ENCODE measurements around the gene ZHX3. TPM values are rescaled to one million over a fixed set of nuclear protein-coding genes. Genes with fewer than 3 reads are reported as not detected.

Gene ZHX3
- total and polyA plus RNA-seq, 2 donors (not counting 1 experiment from before 2014, with no cell fraction given): 4.3 to 22.2 TPM

DNA sequence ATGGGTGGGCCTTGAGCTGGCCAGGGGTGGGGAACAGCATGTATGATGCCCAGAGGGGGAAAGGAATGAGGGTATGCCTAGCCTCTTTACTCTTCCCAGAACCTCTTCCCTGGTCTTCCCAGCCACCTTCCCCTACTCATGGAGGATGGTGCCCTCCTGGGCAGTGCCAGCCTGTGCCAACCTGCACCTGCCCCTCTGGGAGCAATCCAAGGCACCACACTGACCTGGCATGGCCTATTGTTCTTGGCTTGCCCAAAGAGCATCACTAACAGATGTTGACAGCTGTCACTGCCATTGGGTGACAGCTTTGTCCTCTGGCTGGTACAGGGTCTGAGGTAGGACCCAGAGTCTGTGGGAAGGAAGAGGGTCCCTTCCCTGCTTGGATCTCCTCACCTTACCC, 36.0 kb upstream of the ZHX3 start:
- DNase-seq (no peak), ATAC-seq (ENCODE audit: low read depth) (no peak)
- Histone ChIP-seq H3K27me3 (replicated peaks in 1 of 4; ENCODE audit: control extremely low read depth in 1 of 4, control insufficient read depth in 3 of 4, insufficient read depth in 4 of 4, low read length in 3 of 4) (no peaks in the 10 kb centered on the region), H3K9me3 (ENCODE audit: control extremely low read depth in 1 of 3, control insufficient read depth in 2 of 3, insufficient read depth in 1 of 3, low read length in 2 of 3) (no peaks in the 10 kb centered on the region), H3K79me2 (ENCODE audit: control insufficient read depth, insufficient read depth, low read length) (no peaks in the 10 kb centered on the region), H3K4me2 (replicated peaks; ENCODE audit: low read depth, low read length, poor library complexity, severe bottlenecking) (no peak overlapping the region), H4K20me1 (ENCODE audit: control insufficient read depth, insufficient read depth, low read length, poor library complexity, severe bottlenecking) (no peaks in the 10 kb centered on the region), H3K27ac (ENCODE audit: low read length in 2 of 2) (no peak overlapping the region), H3K36me3 (replicated peaks in 1 of 2; ENCODE audit: control extremely low read depth in 1 of 2, control insufficient read depth in 1 of 2, extremely low read depth in 1 of 2, insufficient read depth in 2 of 2, low read length in 1 of 2) (no peaks in the 10 kb centered on the region), H3K4me1 (ENCODE audit: control insufficient read depth in 2 of 2, insufficient read depth in 2 of 2, low read length in 2 of 2) (no peaks in the 10 kb centered on the region), H3K9ac (ENCODE audit: low read length) (no peak overlapping the region), H2AFZ (ENCODE audit: insufficient read depth, low read depth, low read length, poor library complexity, severe bottlenecking) (no peak overlapping the region), H3K4me3 (ENCODE audit: control extremely low read depth in 1 of 5, extremely low read depth in 1 of 5, insufficient read depth in 1 of 5, low read depth in 2 of 5, low read length in 4 of 5) (no peak overlapping the region)
- Mint-ChIP-seq H3K9me3 (ENCODE audit: insufficient read depth) (no peaks in the 10 kb centered on the region), H3K4me1 (no peaks in the 10 kb centered on the region), H3K27ac (no peak overlapping the region), H3K4me3 (no peak overlapping the region), H3K27me3 (peaks cover 5% of the 10 kb centered on the region)
- intact Hi-C loops (cut with micrococcal nuclease): no loop called here
- TF ChIP-seq, protein P1, sequence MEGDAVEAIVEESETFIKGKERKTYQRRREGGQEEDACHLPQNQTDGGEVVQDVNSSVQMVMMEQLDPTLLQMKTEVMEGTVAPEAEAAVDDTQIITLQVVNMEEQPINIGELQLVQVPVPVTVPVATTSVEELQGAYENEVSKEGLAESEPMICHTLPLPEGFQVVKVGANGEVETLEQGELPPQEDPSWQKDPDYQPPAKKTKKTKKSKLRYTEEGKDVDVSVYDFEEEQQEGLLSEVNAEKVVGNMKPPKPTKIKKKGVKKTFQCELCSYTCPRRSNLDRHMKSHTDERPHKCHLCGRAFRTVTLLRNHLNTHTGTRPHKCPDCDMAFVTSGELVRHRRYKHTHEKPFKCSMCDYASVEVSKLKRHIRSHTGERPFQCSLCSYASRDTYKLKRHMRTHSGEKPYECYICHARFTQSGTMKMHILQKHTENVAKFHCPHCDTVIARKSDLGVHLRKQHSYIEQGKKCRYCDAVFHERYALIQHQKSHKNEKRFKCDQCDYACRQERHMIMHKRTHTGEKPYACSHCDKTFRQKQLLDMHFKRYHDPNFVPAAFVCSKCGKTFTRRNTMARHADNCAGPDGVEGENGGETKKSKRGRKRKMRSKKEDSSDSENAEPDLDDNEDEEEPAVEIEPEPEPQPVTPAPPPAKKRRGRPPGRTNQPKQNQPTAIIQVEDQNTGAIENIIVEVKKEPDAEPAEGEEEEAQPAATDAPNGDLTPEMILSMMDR (IDR thresholded peaks at IDR 0.05): no peak
- no peak for TF ChIP-seq EZH2 (IDR thresholded peaks at IDR 0.05; ENCODE audit: borderline replicate concordance, insufficient read depth, low read depth, low read length, poor library complexity, severe bottlenecking)
- ChIA-PET POLR2A (no interaction called here), CTCF (interaction anchor here (0.7 to 1.2 kb wide), 2 partner anchors 220 to 391 kb away, joined by 3 read pairs; no protein-coding TSS in a partner anchor)

DNA sequence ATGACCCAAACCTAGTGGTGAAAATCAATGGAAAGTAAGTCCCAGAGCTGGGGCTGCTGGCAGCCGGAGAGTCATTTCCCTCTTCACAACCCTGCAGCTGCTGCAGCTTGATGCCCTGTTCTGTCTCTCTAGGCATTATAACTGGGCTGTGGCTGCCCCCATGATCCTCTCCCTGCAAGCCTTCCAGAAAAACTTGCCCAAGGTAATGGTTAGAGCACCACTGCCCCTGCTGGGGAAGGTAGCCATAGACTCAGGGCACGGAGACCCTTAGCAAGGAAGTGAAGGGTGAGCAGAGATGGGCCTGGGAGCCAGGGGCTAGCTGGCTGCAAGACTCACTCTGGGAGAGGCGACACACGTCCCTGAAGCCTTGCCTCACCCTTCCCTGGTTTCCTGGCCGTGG, 35.1 kb upstream of the ZHX3 start:
- Mint-ChIP-seq H3K27me3 (peaks cover 8% of the 10 kb centered on the region), H3K27ac (no peak overlapping the region), H3K4me3 (no peak overlapping the region), H3K9me3 (ENCODE audit: insufficient read depth) (no peaks in the 10 kb centered on the region), H3K4me1 (no peaks in the 10 kb centered on the region)
- ChIA-PET POLR2A (no interaction called here), CTCF (interaction anchor here (0.7 kb wide), 1 partner anchor 390 kb away, joined by 3 read pairs; no protein-coding TSS in a partner anchor)
- no peaks in the 10 kb centered on the region for H3K9me3 ChIP-seq (ENCODE audit: control extremely low read depth in 1 of 3, control insufficient read depth in 2 of 3, insufficient read depth in 1 of 3, low read length in 2 of 3)
- H3K9ac ChIP-seq (ENCODE audit: low read length): no peak overlapping the region
- H3K27ac ChIP-seq (ENCODE audit: low read length in 2 of 2): no peak overlapping the region
- TF ChIP-seq, protein P1 (IDR thresholded peaks at IDR 0.05): no peak
- TF ChIP-seq EZH2 (IDR thresholded peaks at IDR 0.05; ENCODE audit: borderline replicate concordance, insufficient read depth, low read depth, low read length, poor library complexity, severe bottlenecking): no peak
- H3K27me3 ChIP-seq (replicated peaks in 1 of 4; ENCODE audit: control extremely low read depth in 1 of 4, control insufficient read depth in 3 of 4, insufficient read depth in 4 of 4, low read length in 3 of 4): no peaks in the 10 kb centered on the region
- no peaks in the 10 kb centered on the region for H4K20me1 ChIP-seq (ENCODE audit: control insufficient read depth, insufficient read depth, low read length, poor library complexity, severe bottlenecking)
- H2AFZ ChIP-seq (ENCODE audit: insufficient read depth, low read depth, low read length, poor library complexity, severe bottlenecking): no peak overlapping the region
- DNase-seq (no peak), ATAC-seq (ENCODE audit: low read depth) (no peak)
- no peak overlapping the region for H3K4me3 ChIP-seq (ENCODE audit: control extremely low read depth in 1 of 5, extremely low read depth in 1 of 5, insufficient read depth in 1 of 5, low read depth in 2 of 5, low read length in 4 of 5)
- no peak overlapping the region for H3K4me2 ChIP-seq (replicated peaks; ENCODE audit: low read depth, low read length, poor library complexity, severe bottlenecking)
- H3K79me2 ChIP-seq (ENCODE audit: control insufficient read depth, insufficient read depth, low read length): no peaks in the 10 kb centered on the region
- intact Hi-C loops (cut with micrococcal nuclease): no loop called here
- 85% methylated on average over 5 of the region's 5 CpGs for WGBS (ENCODE audit: insufficient coverage)
- H3K4me1 ChIP-seq (ENCODE audit: control insufficient read depth in 2 of 2, insufficient read depth in 2 of 2, low read length in 2 of 2): no peaks in the 10 kb centered on the region
- no peaks in the 10 kb centered on the region for H3K36me3 ChIP-seq (replicated peaks in 1 of 2; ENCODE audit: control extremely low read depth in 1 of 2, control insufficient read depth in 1 of 2, extremely low read depth in 1 of 2, insufficient read depth in 2 of 2, low read length in 1 of 2)

Measured in B cell (primary cell).